NK-92 treated with Interleukin-12 subunit alpha and Interleukin-12 subunit beta, amount 100 ng/mL, for 24 hours (cell line): ENCODE results near the gene CASQ2.

Experiments
- DNase-seq: peaks from one replicate; lab custom pipeline; 2025; lab: John Stamatoyannopoulos, UW

CASQ2 gene

DNA sequence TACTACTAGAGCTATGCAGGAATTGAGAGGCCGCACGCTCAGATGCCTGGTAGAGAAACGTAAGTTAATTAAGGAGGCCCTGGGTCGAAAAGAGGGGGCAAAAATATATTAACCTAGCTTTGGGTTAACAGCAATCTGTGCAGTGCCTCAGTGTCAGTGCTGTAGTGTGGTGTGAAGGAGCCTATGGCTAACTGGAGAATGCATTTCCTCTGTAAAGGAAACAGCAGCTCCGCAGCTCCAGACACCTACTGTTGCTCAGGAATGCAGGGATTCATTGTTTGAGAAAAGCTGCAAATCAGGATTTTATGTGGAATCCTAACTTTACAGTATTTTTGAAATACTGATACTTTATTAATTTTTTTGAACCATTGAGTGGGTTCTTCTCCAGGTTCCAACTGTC is 108.4 kb downstream of the CASQ2 start:
- DNase-seq: no peak

GRCh38 chr1:115658646-115659045 is 109.9 kb downstream of the CASQ2 start:
- DNase-seq: no peak

DNA sequence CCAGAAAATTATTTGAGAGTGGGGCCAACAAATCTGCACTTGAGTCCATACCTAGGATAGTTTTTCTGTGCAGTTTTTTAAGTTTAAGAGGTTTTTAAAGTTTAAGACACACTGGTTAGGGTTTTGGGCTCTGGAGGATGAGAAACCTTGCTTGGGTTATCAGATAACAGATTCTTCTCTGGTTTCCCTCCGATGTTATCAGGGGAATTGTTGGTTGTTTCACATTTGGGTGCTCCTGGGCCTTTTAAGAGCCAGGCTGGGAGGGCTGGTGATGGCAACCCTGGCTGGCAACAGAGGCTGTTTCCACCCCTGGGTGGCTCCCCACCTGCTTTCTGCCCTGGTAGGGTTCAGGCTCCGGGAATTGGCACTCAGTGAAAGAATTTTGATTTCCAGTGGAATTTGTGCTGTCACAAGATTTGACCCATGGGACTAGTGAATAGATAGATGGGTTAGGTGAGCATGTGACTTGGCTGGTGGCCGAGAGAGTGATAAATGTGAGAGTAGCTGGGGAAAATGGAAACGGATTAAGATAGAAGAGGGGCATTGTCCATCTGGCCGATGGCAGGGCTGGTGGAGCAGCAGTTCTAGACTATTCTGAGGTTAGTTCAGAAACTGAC is 111.9 kb downstream of the CASQ2 start:
- DNase-seq: no peak

DNA sequence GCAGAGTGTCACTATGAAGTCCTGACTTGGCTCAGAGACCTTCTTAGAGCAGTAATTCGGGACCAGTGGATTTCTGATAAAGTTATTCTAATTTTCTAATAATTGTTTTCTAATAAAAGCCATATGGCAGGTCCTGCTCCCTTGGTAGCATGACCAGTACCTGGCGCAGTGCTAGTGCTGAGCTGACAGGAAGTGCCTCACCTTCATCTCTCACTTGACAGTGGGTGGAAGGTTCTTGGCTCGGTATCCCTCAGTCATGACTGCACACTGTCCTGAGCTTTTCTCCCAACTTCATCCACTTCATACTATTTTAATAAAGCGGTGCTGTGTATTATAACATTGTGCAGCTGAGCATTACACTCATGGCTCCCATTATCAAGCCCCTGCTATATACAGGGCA is 112.6 kb downstream of the CASQ2 start:
- no peak for DNase-seq

DNA sequence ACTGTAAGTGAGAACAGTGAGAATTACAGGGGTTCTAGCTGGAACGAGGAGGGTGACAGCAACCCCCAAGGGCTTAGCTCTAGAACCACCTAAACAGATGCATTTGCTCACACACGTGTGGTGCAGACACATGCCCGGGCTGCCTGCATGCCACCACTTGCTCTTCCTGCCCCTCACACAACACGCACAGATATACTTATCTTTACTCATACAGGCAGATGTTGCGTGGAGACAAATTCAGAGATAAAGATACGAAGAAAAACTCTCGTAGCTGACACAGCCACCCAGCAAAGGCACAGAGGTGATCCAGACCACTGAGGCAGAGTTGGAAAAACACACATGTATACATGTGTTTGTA is 113.2 kb downstream of the CASQ2 start:
- DNase-seq: no peak

GRCh38 chr1:115654663-115655305 is 113.7 kb downstream of the CASQ2 start:
- no peak for DNase-seq

DNA sequence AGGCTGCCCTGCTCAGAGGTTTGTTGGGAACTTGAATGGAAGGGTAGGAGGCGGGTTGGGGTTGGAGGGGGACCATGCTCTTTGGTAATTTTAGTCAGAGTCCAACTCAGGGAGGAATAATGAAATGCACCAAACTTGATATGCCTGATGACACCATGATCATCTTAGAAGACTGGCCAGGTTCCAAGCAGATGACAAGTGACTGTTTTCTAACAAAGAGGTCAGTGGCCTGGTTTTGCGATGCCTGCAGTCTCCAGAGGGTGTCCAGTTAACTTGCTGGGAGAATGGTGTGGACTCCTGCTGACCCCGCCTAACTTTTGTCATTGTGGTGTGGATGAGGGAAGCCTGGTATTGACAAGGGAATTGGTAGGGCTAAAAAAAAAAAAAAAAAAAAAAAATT is 114.4 kb downstream of the CASQ2 start:
- DNase-seq: no peak

DNA sequence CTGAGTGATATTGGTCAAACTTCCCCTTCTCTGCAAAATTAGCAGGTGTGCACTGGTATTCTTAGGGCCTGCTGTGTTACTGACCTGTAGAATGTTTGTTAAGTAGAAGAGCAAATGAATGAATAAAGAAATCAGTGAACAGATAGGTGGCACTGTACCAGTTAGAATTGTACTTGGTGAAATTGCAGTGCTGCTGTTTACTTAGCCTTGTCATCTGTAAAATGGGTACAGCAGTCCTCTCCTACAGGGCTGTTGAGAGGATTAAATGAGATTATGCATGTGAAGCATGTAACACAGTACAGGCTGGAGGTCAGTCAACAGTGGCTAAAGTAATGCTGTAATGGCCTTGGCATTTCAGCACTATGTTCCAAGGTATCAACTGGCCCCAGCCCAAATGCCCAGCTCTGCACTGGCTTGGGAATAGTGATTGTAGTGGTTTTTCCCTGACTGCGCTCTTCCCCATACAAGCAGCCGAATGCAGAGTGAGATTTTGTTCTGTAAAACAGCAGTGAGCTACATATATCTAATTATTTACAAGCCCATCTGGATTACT is 116.2 kb downstream of the CASQ2 start:
- no peak for DNase-seq

GRCh38 chr1:115651391-115651790 is 117.1 kb downstream of the CASQ2 start:
- no peak for DNase-seq

GRCh38 chr1:115650961-115651360 is 117.6 kb downstream of the CASQ2 start:
- DNase-seq: no peak
